Measurements from ENCODE around the gene NOP53. TPM values are rescaled to one million over a fixed set of nuclear protein-coding genes. Genes with fewer than 3 reads are reported as not detected.

Gene NOP53
- total and polyA plus RNA-seq, 2 of the 13 experiments (the other 11 are each of a cell fraction or from before 2014, with no cell fraction given), result 53.9 to 141 TPM

DNA sequence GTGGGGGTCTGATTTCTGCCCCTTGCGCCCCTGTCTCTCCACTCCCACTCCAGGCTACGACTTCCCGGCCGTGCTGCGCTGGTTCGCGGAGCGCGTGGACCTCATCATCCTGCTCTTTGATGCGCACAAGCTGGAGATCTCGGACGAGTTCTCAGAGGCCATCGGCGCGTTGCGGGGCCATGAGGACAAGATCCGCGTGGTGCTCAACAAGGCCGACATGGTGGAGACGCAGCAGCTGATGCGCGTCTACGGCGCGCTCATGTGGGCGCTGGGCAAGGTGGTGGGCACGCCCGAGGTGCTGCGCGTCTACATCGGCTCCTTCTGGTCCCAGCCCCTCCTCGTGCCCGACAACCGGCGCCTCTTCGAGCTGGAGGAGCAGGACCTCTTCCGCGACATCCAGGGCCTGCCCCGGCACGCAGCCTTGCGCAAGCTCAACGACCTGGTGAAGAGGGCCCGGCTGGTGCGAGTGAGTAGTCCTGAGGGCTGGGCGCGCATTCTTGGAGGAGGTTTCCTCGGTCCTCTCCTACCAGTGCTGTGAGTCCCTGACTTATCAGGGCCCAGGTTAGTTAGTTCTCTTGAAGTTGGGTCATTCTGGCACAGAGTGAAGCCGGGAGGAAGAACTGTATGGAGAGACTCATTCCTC, 19.5 kb upstream of the NOP53 start (continued):
- TF ChIP-seq, protein P1, sequence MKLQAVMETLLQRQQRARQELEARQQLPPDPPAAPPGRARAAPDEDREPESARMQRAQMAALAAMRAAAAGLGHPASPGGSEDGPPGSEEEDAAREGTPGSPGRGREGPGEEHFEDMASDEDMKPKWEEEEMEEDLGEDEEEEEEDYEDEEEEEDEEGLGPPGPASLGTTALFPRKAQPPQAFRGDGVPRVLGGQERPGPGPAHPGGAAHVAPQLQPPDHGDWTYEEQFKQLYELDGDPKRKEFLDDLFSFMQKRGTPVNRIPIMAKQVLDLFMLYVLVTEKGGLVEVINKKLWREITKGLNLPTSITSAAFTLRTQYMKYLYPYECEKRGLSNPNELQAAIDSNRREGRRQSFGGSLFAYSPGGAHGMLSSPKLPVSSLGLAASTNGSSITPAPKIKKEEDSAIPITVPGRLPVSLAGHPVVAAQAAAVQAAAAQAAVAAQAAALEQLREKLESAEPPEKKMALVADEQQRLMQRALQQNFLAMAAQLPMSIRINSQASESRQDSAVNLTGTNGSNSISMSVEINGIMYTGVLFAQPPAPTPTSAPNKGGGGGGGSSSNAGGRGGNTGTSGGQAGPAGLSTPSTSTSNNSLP (IDR thresholded peaks at IDR 0.05; ENCODE audit: low read depth, low read length), result no peak
- no peak for TF ChIP-seq SRY (CRISPR knock-in tag; IDR thresholded peaks at IDR 0.05)
- no peak for TF ChIP-seq FOXA3 (CRISPR knock-in tag; IDR thresholded peaks at IDR 0.05)
- TF ChIP-seq SALL1 (CRISPR knock-in tag; IDR thresholded peaks at IDR 0.05), result peak; percentile 22; the same call in 1 of the 2 replicates
- no peak for TF ChIP-seq CAMTA2 (CRISPR knock-in tag; IDR thresholded peaks at IDR 0.05; ENCODE audit: borderline replicate concordance)
- TF ChIP-seq PPARG (CRISPR knock-in tag; conservative IDR thresholded peaks at IDR 0.05), result no peak
- TF ChIP-seq ZNF652 (CRISPR knock-in tag; IDR thresholded peaks at IDR 0.05; ENCODE audit: borderline replicate concordance, low read depth), result no peak
- no peak for TF ChIP-seq ZNF234 (CRISPR knock-in tag; conservative IDR thresholded peaks at IDR 0.05)
- TF ChIP-seq ZFYVE20 (CRISPR knock-in tag; IDR thresholded peaks at IDR 0.05; ENCODE audit: borderline replicate concordance, low read depth), result no peak
- no peak for TF ChIP-seq TSC22D2 (CRISPR knock-in tag; IDR thresholded peaks at IDR 0.05; ENCODE audit: borderline replicate concordance)
- TF ChIP-seq DPF2 (CRISPR knock-in tag; IDR thresholded peaks at IDR 0.05; ENCODE audit: borderline replicate concordance, low read depth), result no peak
- TF ChIP-seq, protein P2, sequence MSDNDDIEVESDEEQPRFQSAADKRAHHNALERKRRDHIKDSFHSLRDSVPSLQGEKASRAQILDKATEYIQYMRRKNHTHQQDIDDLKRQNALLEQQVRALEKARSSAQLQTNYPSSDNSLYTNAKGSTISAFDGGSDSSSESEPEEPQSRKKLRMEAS (IDR thresholded peaks at IDR 0.05), result peak; percentile 29; the same call in 1 of the 2 replicates
- TF ChIP-seq, protein P3, sequence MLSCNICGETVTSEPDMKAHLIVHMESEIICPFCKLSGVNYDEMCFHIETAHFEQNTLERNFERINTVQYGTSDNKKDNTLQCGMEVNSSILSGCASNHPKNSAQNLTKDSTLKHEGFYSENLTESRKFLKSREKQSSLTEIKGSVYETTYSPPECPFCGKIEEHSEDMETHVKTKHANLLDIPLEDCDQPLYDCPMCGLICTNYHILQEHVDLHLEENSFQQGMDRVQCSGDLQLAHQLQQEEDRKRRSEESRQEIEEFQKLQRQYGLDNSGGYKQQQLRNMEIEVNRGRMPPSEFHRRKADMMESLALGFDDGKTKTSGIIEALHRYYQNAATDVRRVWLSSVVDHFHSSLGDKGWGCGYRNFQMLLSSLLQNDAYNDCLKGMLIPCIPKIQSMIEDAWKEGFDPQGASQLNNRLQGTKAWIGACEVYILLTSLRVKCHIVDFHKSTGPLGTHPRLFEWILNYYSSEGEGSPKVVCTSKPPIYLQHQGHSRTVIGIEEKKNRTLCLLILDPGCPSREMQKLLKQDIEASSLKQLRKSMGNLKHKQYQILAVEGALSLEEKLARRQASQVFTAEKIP (CRISPR knock-in tag; IDR thresholded peaks at IDR 0.05; ENCODE audit: borderline replicate concordance), result no peak
- TF ChIP-seq, protein P4, sequence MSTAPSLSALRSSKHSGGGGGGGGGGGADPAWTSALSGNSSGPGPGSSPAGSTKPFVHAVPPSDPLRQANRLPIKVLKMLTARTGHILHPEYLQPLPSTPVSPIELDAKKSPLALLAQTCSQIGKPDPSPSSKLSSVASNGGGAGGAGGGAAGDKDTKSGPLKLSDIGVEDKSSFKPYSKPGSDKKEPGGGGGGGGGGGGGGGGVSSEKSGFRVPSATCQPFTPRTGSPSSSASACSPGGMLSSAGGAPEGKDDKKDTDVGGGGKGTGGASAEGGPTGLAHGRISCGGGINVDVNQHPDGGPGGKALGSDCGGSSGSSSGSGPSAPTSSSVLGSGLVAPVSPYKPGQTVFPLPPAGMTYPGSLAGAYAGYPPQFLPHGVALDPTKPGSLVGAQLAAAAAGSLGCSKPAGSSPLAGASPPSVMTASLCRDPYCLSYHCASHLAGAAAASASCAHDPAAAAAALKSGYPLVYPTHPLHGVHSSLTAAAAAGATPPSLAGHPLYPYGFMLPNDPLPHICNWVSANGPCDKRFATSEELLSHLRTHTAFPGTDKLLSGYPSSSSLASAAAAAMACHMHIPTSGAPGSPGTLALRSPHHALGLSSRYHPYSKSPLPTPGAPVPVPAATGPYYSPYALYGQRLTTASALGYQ (CRISPR knock-in tag; IDR thresholded peaks at IDR 0.05), result no peak
- no peak for TF ChIP-seq SP2 (CRISPR knock-in tag; IDR thresholded peaks at IDR 0.05)
- TF ChIP-seq CEBPB (IDR thresholded peaks at IDR 0.05; ENCODE audit: borderline replicate concordance, low read depth, low read length), result peak; percentile 83
- no peak for TF ChIP-seq NFIB (CRISPR knock-in tag; IDR thresholded peaks at IDR 0.05; ENCODE audit: borderline replicate concordance)
- TF ChIP-seq MAFF (IDR thresholded peaks at IDR 0.05; ENCODE audit: low read depth, low read length), result no peak
- TF ChIP-seq, protein P5, sequence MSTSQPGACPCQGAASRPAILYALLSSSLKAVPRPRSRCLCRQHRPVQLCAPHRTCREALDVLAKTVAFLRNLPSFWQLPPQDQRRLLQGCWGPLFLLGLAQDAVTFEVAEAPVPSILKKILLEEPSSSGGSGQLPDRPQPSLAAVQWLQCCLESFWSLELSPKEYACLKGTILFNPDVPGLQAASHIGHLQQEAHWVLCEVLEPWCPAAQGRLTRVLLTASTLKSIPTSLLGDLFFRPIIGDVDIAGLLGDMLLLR (CRISPR knock-in tag; IDR thresholded peaks at IDR 0.05), result no peak
- no peak for TF ChIP-seq ZNF253 (CRISPR knock-in tag; IDR thresholded peaks at IDR 0.05; ENCODE audit: borderline replicate concordance)
- peak; percentile 45 for TF ChIP-seq HNRNPLL (IDR thresholded peaks at IDR 0.05; ENCODE audit: low read depth, low read length, poor library complexity, severe bottlenecking)
- peak; percentile 31 for TF ChIP-seq TEAD3 (CRISPR knock-in tag; optimal IDR thresholded peaks at IDR 0.05; ENCODE audit: borderline replicate concordance)
